COLO668 (cell line): ENCODE data around the gene ZNF408.

Experiments used
- DNase-seq: peaks from one replicate; lab custom pipeline; 2025; ENCODE audit not compliant: unreplicated experiment; lab: John Stamatoyannopoulos, UW

The ZNF408 gene

DNA sequence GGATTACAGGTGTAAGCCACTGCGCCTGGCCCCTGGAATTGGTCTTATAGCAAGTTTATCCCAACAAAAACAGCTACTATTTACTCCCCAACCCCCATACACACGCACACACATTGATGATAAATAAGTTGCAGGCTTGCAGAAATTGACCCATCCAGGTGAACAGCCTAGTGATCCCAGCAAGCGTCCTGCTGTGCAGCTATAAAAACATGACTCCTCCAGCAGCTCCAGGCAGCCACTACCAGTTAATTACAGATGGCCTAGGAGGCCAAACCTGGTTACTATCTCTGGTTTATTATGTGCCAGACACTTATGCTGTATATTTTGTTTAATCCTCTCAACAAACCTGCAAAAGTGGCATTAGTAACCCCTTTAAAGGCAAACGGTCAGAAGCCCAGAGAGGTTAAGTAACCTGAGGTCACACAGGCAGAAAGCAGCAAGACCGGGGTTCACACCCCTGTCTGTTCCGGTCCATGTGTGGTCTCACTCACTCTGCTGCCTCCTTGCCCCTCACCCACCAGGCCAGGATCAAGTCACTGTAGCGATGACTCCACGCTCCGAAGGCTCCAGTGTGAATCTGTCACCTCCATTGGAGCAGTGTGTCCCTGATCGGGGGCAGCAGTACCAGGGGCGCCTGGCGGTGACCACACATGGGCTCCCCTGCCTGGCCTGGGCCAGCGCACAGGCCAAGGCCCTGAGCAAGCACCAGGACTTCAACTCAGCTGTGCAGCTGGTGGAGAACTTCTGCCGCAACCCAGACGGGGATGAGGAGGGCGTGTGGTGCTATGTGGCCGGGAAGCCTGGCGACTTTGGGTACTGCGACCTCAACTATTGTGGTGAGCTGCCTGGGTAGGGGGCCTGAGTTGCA is 24.7 kb downstream of the ZNF408 start:
- DNase-seq = no peak

DNA sequence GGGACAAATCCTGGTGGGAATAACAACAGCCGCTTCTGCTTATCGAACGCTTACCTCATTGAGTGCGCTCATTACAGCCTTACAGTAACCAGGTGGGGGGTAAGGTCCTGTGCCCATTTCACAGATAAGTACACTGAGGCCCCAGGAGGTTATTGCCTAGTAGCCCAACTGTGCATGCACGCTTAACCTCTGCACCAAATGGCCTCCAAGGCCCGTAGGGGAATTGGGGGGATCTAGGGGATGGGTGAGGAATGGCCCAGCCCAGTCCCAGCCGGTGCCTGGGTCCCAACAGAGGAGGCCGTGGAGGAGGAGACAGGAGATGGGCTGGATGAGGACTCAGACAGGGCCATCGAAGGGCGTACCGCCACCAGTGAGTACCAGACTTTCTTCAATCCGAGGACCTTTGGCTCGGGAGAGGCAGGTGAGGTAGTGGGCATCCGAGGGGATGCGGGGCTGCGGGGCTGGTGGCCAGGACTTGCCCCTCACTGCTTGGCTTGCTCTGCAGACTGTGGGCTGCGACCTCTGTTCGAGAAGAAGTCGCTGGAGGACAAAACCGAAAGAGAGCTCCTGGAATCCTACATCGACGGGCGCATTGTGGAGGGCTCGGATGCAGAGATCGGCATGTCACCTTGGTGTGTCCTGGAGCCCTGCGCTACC is 25.5 kb downstream of the ZNF408 start:
- DNase-seq = no peak

- no peak for DNase-seq
Measured at GRCh38 chr11:46727952-46728658, 27.3 kb downstream of the ZNF408 start.

- DNase-seq = no peak
Measured at GRCh38 chr11:46728659-46729040, 27.8 kb downstream of the ZNF408 start.

- DNase-seq = no peak
Measured at GRCh38 chr11:46729110-46730027, 28.5 kb downstream of the ZNF408 start.

GRCh38 chr11:46731545-46731944 is 30.7 kb downstream of the ZNF408 start:
- no peak for DNase-seq

DNA sequence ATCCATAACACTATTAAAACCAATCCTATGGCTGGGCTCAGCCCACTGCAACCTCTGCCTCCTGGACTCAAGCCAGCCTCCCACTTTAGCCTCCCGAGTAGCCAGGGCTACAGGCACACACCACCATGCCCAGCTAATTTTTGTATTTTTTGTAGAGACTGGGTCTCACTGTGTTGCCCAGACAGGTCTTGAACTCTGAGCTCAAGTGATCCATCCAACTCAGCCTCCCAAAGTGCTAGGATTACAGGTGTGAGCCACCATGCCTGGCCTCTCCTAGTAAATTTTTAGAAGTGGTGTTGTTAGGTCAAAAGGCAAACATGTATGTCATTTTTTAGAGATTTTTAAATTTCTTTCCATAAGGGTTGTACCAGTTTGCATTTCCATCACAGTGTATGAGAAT is 32.4 kb downstream of the ZNF408 start:
- DNase-seq = no peak

GRCh38 chr11:46736146-46736545 is 35.3 kb downstream of the ZNF408 start:
- DNase-seq = no peak

- no peak for DNase-seq
Measured at GRCh38 chr11:46736615-46737014, 35.8 kb downstream of the ZNF408 start.

GRCh38 chr11:46737699-46738098 is 36.9 kb downstream of the ZNF408 start:
- DNase-seq = no peak

- no peak for DNase-seq
Measured at GRCh38 chr11:46738887-46739286, 38.1 kb downstream of the ZNF408 start.

DNA sequence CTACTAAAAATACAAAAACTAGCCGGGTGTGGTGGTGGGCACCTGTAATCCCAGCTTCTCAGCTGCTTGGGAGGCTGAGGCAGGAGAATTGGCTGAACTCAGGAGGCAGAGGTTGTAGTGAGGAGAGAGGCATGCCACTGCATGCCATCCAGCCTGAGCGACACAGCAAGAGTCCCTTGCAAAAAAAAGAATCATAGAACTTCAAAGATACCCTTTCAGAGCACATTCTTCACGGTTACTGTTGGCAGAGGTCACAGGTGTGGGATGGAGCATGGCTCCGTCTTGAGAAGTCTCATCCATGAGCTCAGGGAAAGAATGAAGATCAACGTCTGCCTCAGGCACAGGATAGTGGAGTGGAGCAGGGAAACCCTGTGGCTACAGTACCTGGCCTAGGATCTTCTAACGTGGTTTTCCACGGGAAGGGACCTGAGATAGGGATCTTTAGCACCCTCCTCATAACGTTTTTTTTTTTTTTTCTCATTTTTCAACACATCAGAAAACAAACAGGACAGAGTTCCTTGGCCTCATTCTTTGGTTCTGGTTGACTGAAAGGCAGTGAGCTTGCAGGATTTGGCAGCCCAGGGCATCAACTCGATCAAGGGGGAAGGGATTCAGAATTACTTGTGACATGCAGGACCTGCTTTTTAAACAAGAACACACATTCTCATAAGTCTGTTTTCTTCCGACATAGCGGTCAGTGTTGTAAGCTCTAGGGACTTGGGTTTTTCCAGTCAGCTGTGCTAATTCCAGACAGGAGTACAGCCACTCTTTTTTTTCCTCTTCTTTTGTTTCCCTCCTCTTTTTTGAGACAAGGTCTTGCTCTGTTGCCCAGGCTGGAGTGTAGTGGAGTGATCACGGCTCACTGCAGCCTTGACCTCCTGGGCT is 41.0 kb downstream of the ZNF408 start:
- no peak for DNase-seq

DNA sequence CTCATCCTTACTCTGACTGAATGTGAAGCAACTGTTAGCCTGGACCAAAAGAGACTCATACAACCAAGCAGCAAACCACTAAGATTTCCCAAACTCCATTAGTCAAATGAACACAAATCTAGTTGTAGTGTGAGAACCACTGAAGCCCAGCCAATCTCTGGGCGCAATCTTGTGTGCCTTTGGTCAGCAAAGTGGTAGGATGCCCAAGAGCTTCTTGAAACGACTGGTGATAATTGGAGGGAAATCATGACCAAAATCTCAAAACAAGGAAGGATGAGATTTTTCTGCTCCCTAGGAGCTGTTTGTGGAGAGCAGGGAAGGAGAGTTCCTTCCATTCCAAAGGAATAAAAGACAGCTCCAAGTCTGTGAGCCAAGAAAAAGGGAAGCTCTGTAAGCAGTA is 42.2 kb downstream of the ZNF408 start:
- DNase-seq = no peak

- DNase-seq = no peak
Measured at GRCh38 chr11:46743693-46744339, 43.0 kb downstream of the ZNF408 start.

DNA sequence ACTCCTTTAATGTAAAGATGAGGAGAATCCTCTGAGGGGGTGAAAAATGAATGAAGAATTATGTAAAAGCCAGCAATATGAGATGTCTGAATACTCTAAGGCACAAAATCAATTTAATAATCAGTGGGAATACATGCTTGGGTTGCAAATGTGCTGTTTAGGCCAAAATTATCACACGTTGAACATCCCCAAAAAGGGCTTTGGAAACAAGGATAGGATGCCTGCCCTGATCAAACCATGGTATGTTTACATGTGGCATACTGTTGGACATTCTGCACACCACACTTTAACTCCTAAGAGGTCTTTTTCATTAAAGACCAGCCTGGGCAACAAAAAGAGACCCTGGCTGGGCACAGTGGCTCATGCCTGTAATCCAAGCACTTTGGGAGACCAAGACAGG is 44.5 kb downstream of the ZNF408 start:
- no peak for DNase-seq

GRCh38 chr11:46745995-46746394 is 45.2 kb downstream of the ZNF408 start:
- no peak for DNase-seq

DNA sequence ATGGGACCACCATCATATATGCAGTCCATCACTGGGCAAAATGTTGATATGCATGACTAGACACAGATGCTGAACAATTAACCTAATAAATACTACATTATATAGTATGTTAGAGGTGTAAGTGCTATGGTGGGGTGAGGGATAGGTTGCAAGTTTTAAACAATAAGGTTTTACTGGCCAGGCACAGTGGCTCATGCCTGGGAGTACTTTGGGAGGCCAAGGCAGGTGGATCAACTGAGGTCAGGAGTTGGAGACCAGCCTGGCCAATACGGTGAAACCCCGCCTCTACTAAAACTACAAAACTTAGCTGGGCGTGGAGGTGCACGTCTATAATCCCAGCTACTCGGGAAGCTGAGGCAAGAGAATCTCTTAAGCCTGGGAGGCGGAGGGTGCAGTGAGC is 46.3 kb downstream of the ZNF408 start:
- DNase-seq = no peak
